HEK293 (cell line): ENCODE results near the gene RPL6.

Experiments used
- CTCF ChIA-PET: fragments of 350-600 bp; formaldehyde crosslinking; extraction: SDS; loops from one replicate; lab custom pipeline; 2021; ENCODE audit warnings: antibody characterized with exemption; lab: Yijun Ruan, JAX
- POLR2A ChIA-PET: fragments of 300-600 bp; formaldehyde crosslinking; extraction: SDS; loops from one replicate; lab custom pipeline; 2020; ENCODE audit warnings: antibody characterized with exemption, inconsistent platforms; lab: Yijun Ruan, JAX
- H3K27ac ChIP-seq: fragments of 200-500 bp; sonication (Bioruptor generic); 2 replicates; pipeline ENCODE4 v1.5.1; 2014; ENCODE audit warnings: low read depth, low read length, control low read depth, inconsistent platforms; ENCODE audit errors: extremely low read depth
- H3K36me3 ChIP-seq, 2 experiments: fragments of 200-500 bp in 1 of 2; sonication (Bioruptor generic) in 1 of 2; 1 replicate in 1 of 2; 2 replicates in 1 of 2; pipeline ENCODE4 v1.5.1; 2014 to 2017; ENCODE audit warnings: inconsistent platforms in 2 of 2, low read length in 2 of 2; ENCODE audit not compliant: control insufficient read depth in 2 of 2, insufficient read depth in 1 of 2
- H3K4me1 ChIP-seq: fragments of 200-500 bp; sonication (Bioruptor generic); 2 replicates; pipeline ENCODE4 v1.5.1; 2014; ENCODE audit warnings: mild to moderate bottlenecking, low read length, inconsistent platforms; ENCODE audit not compliant: control insufficient read depth, insufficient read depth
- H3K4me3 ChIP-seq: 2 replicates; pipeline ENCODE4 v1.5.1; 2011; ENCODE audit warnings: low read depth, mild to moderate bottlenecking, control low read depth, low read length, moderate library complexity
- H3K9me3 ChIP-seq: fragments of 200-500 bp; sonication (Bioruptor generic); 2 replicates; pipeline ENCODE4 v1.5.1; 2014; ENCODE audit warnings: low read depth, low read length, inconsistent platforms; ENCODE audit not compliant: control insufficient read depth, insufficient read depth
- GLI2 ChIP-seq: fragments of 450-650 bp; formaldehyde crosslinking; IDR thresholded peaks from 2 replicates; pipeline ENCODE4; 2017; ENCODE audit warnings: missing biosample characterization, missing genetic modification characterization, low read depth, borderline replicate concordance
- GLIS1 ChIP-seq: fragments of 450-650 bp; formaldehyde crosslinking; IDR thresholded peaks from 2 replicates; pipeline ENCODE4 v1.5.1; 2016; ENCODE audit warnings: missing biosample characterization, missing genetic modification characterization
- MZF1 ChIP-seq: fragments of 450-650 bp; formaldehyde crosslinking; IDR thresholded peaks from 2 replicates; pipeline ENCODE4 v1.5.1; 2017; ENCODE audit warnings: missing biosample characterization, missing genetic modification characterization, borderline replicate concordance
- RBAK ChIP-seq: fragments of 450-650 bp; formaldehyde crosslinking; IDR thresholded peaks from 2 replicates; pipeline ENCODE4 v1.5.1; 2016; ENCODE audit warnings: missing biosample characterization, missing genetic modification characterization
- SCRT2 ChIP-seq: fragments of 450-650 bp; formaldehyde crosslinking; IDR thresholded peaks from 2 replicates; pipeline ENCODE4 v1.5.1; 2016; ENCODE audit warnings: missing biosample characterization, missing genetic modification characterization
- ZBTB48 ChIP-seq: fragments of 450-650 bp; formaldehyde crosslinking; IDR thresholded peaks from 2 replicates; pipeline ENCODE4 v1.5.1; 2016; ENCODE audit warnings: missing biosample characterization, missing genetic modification characterization
- ZFP37 ChIP-seq: fragments of 450-650 bp; formaldehyde crosslinking; IDR thresholded peaks from 2 replicates; pipeline ENCODE4 v1.5.1; 2016; ENCODE audit warnings: missing biosample characterization, missing genetic modification characterization
- ZNF341 ChIP-seq: fragments of 450-650 bp; formaldehyde crosslinking; IDR thresholded peaks from 2 replicates; pipeline ENCODE4; 2016; ENCODE audit warnings: low read depth, missing biosample characterization, missing genetic modification characterization
- ZNF501 ChIP-seq: fragments of 450-650 bp; formaldehyde crosslinking; IDR thresholded peaks from 2 replicates; pipeline ENCODE4 v1.5.1; 2016; ENCODE audit warnings: missing biosample characterization, missing genetic modification characterization
- ZNF521 ChIP-seq: fragments of 450-650 bp; formaldehyde crosslinking; IDR thresholded peaks from 2 replicates; pipeline ENCODE4 v1.5.1; 2017; ENCODE audit warnings: missing biosample characterization, mild to moderate bottlenecking, missing genetic modification characterization
- ZNF585B ChIP-seq: fragments of 450-650 bp; formaldehyde crosslinking; IDR thresholded peaks from 2 replicates; pipeline ENCODE4 v1.5.1; 2016; ENCODE audit warnings: missing biosample characterization, missing genetic modification characterization
- ZNF600 ChIP-seq: fragments of 450-650 bp; formaldehyde crosslinking; IDR thresholded peaks from 2 replicates; pipeline ENCODE4 v1.5.1; 2016; ENCODE audit warnings: missing biosample characterization, missing genetic modification characterization
- ZNF624 ChIP-seq: fragments of 450-650 bp; formaldehyde crosslinking; IDR thresholded peaks from 2 replicates; pipeline ENCODE4 v1.5.1; 2017; ENCODE audit warnings: missing biosample characterization, missing genetic modification characterization
- ZNF658 ChIP-seq: fragments of 450-650 bp; formaldehyde crosslinking; IDR thresholded peaks from 2 replicates; pipeline ENCODE4; 2016; ENCODE audit warnings: missing biosample characterization, missing genetic modification characterization
- ZNF660 ChIP-seq: fragments of 450-650 bp; IDR thresholded peaks from 2 replicates; pipeline ENCODE4 v1.5.1; 2018; ENCODE audit warnings: missing biosample characterization, mild to moderate bottlenecking, missing genetic modification characterization
- ZNF707 ChIP-seq: fragments of 450-650 bp; formaldehyde crosslinking; IDR thresholded peaks from 2 replicates; pipeline ENCODE4 v1.5.1; 2016; ENCODE audit warnings: missing biosample characterization, missing genetic modification characterization
- ZNF747 ChIP-seq: fragments of 450-650 bp; formaldehyde crosslinking; IDR thresholded peaks from 2 replicates; pipeline ENCODE4 v1.5.1; 2016; ENCODE audit warnings: missing biosample characterization, missing genetic modification characterization
- ZNF776 ChIP-seq: fragments of 450-650 bp; formaldehyde crosslinking; IDR thresholded peaks from 2 replicates; pipeline ENCODE4 v1.5.0; 2017; ENCODE audit warnings: missing biosample characterization, missing genetic modification characterization, borderline replicate concordance
- ZNF777 ChIP-seq: fragments of 450-650 bp; formaldehyde crosslinking; IDR thresholded peaks from 2 replicates; pipeline ENCODE4 v1.5.1; 2017; ENCODE audit warnings: missing biosample characterization, missing genetic modification characterization, borderline replicate concordance
- ZNF785 ChIP-seq: fragments of 450-650 bp; formaldehyde crosslinking; IDR thresholded peaks from 2 replicates; pipeline ENCODE4 v1.5.1; 2016; ENCODE audit warnings: missing biosample characterization, missing genetic modification characterization
- ZNF837 ChIP-seq: fragments of 450-650 bp; formaldehyde crosslinking; IDR thresholded peaks from 2 replicates; pipeline ENCODE4 v1.5.1; 2016; ENCODE audit warnings: missing biosample characterization, missing genetic modification characterization
- ZXDB ChIP-seq: fragments of 450-650 bp; formaldehyde crosslinking; IDR thresholded peaks from 2 replicates; pipeline ENCODE4 v1.5.1; 2016; ENCODE audit warnings: missing biosample characterization, missing genetic modification characterization
- TF ChIP-seq, protein P1 (sequence below): fragments of 450-650 bp; formaldehyde crosslinking; IDR thresholded peaks from 2 replicates; pipeline ENCODE4 v1.5.1; 2016; ENCODE audit warnings: missing biosample characterization, missing genetic modification characterization, low read depth
- TF ChIP-seq, protein P2 (sequence below): fragments of 450-650 bp; formaldehyde crosslinking; IDR thresholded peaks from 2 replicates; pipeline ENCODE4 v1.5.1; 2017; ENCODE audit warnings: missing biosample characterization, missing genetic modification characterization
- TF ChIP-seq, protein P3 (sequence below): fragments of 450-650 bp; formaldehyde crosslinking; IDR thresholded peaks from 2 replicates; pipeline ENCODE4 v1.5.1; 2017; ENCODE audit warnings: missing biosample characterization, missing genetic modification characterization
- TF ChIP-seq, protein P4 (sequence below): fragments of 450-650 bp; formaldehyde crosslinking; IDR thresholded peaks from 2 replicates; pipeline ENCODE4 v1.5.1; 2016; ENCODE audit warnings: missing biosample characterization, missing genetic modification characterization
- TF ChIP-seq, protein P5 (sequence below): fragments of 450-650 bp; formaldehyde crosslinking; IDR thresholded peaks from 2 replicates; pipeline ENCODE4 v1.5.1; 2017; ENCODE audit warnings: missing biosample characterization, missing genetic modification characterization

Gene RPL6

DNA sequence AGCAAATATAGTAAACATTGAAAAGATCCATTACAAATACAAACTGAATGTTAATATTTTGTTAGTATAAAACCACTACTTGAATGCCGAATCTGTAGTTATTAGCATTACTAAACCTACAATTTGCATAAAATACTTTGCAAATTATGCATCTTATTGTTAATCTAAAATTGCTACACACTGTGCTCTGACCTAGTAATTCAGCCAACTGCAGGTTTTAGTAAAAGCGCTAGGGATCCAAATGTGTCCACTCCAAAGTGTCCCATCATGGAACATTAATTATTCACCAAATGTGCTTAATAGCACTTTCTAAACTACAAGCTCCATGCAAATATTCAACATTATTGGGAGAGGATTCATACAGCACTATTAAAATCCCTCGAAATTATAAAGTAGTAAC is 41.4 kb downstream of the RPL6 start (continued):
- TF ChIP-seq ZNF776 (tag by site-specific recombination) (no peak), ZNF785 (tag by site-specific recombination) (no peak), ZNF747 (tag by site-specific recombination) (no peak), ZNF707 (no peak), ZNF777 (tag by site-specific recombination) (no peak), ZNF660 (no peak), RBAK (tag by site-specific recombination) (no peak), ZNF600 (no peak), SCRT2 (no peak)
- TF ChIP-seq, protein P1, sequence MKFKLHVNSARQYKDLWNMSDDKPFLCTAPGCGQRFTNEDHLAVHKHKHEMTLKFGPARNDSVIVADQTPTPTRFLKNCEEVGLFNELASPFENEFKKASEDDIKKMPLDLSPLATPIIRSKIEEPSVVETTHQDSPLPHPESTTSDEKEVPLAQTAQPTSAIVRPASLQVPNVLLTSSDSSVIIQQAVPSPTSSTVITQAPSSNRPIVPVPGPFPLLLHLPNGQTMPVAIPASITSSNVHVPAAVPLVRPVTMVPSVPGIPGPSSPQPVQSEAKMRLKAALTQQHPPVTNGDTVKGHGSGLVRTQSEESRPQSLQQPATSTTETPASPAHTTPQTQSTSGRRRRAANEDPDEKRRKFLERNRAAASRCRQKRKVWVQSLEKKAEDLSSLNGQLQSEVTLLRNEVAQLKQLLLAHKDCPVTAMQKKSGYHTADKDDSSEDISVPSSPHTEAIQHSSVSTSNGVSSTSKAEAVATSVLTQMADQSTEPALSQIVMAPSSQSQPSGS (tag by site-specific recombination), result no peak
- TF ChIP-seq, protein P2, sequence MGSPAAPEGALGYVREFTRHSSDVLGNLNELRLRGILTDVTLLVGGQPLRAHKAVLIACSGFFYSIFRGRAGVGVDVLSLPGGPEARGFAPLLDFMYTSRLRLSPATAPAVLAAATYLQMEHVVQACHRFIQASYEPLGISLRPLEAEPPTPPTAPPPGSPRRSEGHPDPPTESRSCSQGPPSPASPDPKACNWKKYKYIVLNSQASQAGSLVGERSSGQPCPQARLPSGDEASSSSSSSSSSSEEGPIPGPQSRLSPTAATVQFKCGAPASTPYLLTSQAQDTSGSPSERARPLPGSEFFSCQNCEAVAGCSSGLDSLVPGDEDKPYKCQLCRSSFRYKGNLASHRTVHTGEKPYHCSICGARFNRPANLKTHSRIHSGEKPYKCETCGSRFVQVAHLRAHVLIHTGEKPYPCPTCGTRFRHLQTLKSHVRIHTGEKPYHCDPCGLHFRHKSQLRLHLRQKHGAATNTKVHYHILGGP (tag by site-specific recombination), result no peak

DNA sequence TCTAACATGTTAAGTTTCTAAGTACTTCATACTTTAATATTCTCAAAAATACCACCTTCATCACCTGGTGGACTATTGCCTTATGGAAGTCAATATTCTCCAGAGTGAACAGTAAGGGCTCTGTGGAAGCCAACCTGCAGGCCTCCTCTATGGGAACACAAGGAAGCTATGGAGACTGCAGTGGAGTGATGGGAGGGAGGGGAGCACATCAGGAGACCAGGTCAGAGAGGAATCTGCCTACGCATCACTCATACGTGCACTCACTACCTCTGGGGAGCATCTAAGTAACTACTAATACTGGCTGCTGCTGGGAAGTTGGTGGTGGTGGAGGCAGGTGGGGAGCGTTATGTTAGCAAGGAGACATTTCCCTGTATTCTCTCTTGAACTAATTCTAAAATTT is 47.1 kb downstream of the RPL6 start:
- CTCF ChIA-PET, result no interaction called here
- H3K4me1 ChIP-seq, result peaks cover 7% of the 10 kb centered on the region
- H3K27ac ChIP-seq, result no peak overlapping the region
- no peaks in the 10 kb centered on the region; a peak in 1 of 3 replicates for H3K36me3 ChIP-seq
- POLR2A ChIA-PET, result no interaction called here
- TF ChIP-seq, protein P2 (tag by site-specific recombination), result no peak
- no peak for TF ChIP-seq ZNF837 (tag by site-specific recombination)
- TF ChIP-seq ZNF341 (tag by site-specific recombination), result no peak
- no peak for TF ChIP-seq ZBTB48 (tag by site-specific recombination)
- no peak for TF ChIP-seq ZNF624 (tag by site-specific recombination)
- no peak for TF ChIP-seq ZNF501 (tag by site-specific recombination)
- no peak for TF ChIP-seq GLIS1 (tag by site-specific recombination)
- TF ChIP-seq ZNF521, result no peak
- TF ChIP-seq, protein P3, sequence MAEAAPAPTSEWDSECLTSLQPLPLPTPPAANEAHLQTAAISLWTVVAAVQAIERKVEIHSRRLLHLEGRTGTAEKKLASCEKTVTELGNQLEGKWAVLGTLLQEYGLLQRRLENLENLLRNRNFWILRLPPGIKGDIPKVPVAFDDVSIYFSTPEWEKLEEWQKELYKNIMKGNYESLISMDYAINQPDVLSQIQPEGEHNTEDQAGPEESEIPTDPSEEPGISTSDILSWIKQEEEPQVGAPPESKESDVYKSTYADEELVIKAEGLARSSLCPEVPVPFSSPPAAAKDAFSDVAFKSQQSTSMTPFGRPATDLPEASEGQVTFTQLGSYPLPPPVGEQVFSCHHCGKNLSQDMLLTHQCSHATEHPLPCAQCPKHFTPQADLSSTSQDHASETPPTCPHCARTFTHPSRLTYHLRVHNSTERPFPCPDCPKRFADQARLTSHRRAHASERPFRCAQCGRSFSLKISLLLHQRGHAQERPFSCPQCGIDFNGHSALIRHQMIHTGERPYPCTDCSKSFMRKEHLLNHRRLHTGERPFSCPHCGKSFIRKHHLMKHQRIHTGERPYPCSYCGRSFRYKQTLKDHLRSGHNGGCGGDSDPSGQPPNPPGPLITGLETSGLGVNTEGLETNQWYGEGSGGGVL (tag by site-specific recombination), result no peak
- TF ChIP-seq GLI2 (tag by site-specific recombination), result no peak
- no peak for TF ChIP-seq ZNF585B (tag by site-specific recombination)
- no peak for TF ChIP-seq ZFP37 (tag by site-specific recombination)
- no peak for TF ChIP-seq MZF1 (tag by site-specific recombination)
- TF ChIP-seq, protein P4, sequence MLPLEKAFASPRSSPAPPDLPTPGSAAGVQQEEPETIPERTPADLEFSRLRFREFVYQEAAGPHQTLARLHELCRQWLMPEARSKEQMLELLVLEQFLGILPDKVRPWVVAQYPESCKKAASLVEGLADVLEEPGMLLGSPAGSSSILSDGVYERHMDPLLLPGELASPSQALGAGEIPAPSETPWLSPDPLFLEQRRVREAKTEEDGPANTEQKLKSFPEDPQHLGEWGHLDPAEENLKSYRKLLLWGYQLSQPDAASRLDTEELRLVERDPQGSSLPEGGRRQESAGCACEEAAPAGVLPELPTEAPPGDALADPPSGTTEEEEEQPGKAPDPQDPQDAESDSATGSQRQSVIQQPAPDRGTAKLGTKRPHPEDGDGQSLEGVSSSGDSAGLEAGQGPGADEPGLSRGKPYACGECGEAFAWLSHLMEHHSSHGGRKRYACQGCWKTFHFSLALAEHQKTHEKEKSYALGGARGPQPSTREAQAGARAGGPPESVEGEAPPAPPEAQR (tag by site-specific recombination), result no peak
- TF ChIP-seq ZXDB (tag by site-specific recombination), result no peak
- TF ChIP-seq, protein P5, sequence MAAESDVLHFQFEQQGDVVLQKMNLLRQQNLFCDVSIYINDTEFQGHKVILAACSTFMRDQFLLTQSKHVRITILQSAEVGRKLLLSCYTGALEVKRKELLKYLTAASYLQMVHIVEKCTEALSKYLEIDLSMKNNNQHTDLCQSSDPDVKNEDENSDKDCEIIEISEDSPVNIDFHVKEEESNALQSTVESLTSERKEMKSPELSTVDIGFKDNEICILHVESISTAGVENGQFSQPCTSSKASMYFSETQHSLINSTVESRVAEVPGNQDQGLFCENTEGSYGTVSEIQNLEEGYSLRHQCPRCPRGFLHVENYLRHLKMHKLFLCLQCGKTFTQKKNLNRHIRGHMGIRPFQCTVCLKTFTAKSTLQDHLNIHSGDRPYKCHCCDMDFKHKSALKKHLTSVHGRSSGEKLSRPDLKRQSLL, result no peak
- TF ChIP-seq ZNF658 (tag by site-specific recombination), result no peak
- no peak overlapping the region for H3K4me3 ChIP-seq
- H3K9me3 ChIP-seq, result no peaks in the 10 kb centered on the region
